HG03175 (cell line): ENCODE results near the gene CLSTN2.

Experiments
- ATAC-seq: cut with Tn5 transposase; IDR thresholded peaks from one replicate; pipeline ENCODE4 v1.9.1; 2021; ENCODE audit warnings: mild to moderate bottlenecking, moderate library complexity; ENCODE audit not compliant: unreplicated experiment

CLSTN2 gene

GRCh38 chr3:140441006-140441405, 506.0 kb downstream of the CLSTN2 start:
- no peak for ATAC-seq

DNA sequence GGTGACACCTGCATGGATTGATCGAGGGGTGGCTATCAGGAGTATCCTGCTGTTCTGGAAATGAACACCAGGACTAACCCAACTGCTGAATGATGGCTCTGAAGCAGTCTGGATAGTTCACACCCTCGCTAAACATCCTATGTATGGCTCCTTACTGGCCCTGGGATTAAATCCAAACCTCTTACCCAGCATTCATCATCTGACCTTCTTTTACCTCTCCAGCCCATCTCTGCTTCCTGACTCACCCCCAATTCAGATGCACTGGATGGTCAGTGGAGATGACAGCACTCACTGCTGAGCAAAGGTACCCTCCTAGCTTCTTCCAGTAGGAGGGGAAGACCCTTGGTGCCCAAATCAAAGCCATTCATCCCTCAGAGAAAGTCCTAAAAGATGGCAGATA, 507.6 kb downstream of the CLSTN2 start:
- no peak for ATAC-seq

- ATAC-seq = no peak
Measured at GRCh38 chr3:140443073-140443472, 508.1 kb downstream of the CLSTN2 start.

DNA sequence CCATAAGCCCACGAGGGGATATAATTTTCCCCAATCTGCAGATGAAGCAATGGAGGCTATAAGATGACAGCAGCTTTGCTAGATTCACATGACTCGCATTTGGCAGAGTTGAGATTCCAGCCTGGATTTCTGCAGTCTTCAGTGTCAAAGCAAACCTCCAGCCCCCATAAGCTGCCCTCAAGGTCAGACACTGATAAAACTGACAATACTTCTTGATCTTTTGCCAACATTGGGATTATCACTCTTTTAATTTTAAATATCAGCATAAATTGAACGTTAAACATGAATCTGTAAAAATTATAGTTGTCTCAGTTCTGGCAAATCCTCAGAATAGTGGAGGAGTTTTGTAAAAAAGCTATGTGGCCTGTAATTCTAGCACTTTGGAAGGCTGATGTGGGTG, 508.8 kb downstream of the CLSTN2 start:
- ATAC-seq = no peak

DNA sequence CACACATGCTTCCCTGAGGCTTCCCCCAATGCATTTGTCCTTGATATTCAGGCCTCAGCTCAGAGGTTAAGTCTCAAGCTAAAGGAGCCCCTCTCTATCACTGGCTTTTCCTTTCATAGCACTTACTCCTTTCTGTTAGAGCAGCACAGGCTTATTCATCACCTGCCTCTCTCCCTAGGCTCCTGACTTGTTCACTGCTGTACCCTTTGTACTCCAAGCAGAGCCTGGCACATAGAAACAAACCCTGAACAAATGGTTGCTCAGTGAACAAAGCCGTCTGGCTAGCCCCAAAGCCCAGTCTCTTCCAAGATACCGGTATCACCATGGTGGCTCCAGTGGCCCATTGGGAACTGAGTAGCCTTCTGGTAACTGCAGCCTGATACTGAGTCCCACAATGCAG, 511.7 kb downstream of the CLSTN2 start:
- no peak for ATAC-seq

- ATAC-seq = no peak
Measured at GRCh38 chr3:140447136-140447535, 512.2 kb downstream of the CLSTN2 start.

DNA sequence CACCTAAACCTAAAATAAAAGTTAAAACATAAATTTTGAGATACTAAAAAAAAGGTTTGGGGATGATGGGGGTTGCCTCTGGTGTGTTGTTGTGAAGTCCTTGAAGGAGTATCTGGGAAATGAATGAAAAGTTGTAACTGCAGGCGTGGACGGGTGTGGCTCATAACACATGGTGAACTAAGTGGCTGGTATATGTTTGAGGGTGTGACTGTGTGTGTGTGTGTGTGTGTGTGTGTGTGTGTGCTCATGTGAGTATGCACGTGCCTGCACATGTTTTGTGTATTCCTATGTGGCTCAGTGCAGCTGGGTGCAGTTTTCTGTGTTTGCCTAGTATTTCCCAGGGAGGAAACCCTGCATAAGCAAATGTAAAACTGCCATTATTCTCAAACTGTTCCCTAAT, 513.0 kb downstream of the CLSTN2 start:
- ATAC-seq = no peak

DNA sequence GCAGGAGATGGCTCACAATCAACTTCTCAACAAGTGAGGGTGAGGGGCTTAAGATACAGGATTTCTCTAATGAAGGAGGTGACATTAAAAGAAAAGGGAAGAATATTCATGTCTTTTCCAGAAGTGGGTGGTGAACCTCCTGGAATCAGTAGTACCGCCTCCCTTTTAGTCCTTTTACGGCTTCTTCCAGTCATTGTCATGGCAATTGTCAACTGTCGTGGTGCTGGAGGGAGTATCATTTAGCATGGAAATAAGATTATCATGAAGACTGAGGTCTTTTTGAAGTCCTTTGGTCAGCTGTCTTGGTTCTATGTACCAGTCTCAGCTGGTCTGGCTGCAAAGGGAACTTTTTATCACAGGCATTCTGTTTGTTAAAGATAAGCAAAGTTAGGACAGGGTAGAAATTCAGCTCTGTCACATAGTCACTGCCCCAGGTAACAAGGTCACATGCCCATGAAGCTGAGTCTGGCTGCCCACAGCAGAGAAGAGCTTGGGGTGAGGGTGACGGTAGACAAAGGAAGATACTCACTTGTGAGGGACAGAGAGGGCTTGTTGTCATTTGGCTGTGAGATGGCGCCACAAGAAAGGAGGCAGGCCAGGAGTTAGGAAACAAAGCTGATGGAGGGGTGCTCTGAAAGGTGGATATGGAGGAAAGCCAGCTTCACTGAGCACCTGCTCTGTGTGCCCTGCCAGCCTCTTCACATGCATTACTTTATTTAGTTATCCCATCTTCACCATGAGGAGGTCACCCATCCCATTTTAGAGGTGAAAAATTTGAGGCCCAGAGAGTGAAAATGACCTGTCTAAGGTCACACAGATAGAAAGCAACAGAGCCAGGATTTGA, 514.6 kb downstream of the CLSTN2 start:
- ATAC-seq = no peak

DNA sequence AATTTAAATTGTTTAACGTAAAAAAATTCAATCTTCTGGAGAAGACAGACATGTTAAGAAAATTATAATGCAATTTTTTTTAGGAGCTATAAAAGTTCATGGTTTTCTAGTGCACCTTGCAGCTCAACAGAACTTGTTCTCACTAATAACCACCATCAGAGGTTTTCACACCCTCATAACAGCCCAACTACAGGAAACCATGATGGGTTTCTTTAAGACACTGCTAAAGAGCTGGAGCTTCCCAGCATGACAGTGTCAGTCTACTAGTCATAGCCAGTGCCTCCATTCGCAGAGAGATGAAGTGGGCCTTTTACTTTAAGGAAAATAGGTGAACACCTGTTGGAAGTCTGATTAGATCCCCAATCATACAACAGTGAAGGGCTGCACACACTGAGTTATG, 518.8 kb downstream of the CLSTN2 start:
- no peak for ATAC-seq

- ATAC-seq = no peak
Measured at GRCh38 chr3:140455521-140456214, 520.7 kb downstream of the CLSTN2 start.

- ATAC-seq = no peak
Measured at GRCh38 chr3:140456974-140457373, 522.0 kb downstream of the CLSTN2 start.

DNA sequence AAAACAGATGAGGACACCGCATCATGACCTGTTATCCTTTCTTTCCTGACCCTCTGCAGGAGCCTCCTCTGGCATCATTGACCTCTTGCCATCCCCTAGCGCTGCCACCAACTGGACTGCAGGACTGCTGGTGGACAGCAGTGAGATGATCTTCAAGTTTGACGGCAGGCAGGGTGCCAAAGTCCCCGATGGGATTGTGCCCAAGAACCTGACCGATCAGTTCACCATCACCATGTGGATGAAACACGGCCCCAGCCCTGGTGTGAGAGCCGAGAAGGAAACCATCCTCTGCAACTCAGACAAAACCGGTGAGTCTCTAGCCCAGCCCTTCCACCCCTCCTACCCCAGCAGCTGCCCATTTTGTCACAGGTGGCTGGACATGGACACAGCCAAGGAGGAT, 524.5 kb downstream of the CLSTN2 start:
- ATAC-seq = no peak

- no peak for ATAC-seq
Measured at GRCh38 chr3:140461250-140461649, 526.3 kb downstream of the CLSTN2 start.

GRCh38 chr3:140463355-140463754, 528.4 kb downstream of the CLSTN2 start:
- ATAC-seq = no peak

- ATAC-seq = no peak
Measured at GRCh38 chr3:140465988-140466387, 531.0 kb downstream of the CLSTN2 start.

GRCh38 chr3:140466535-140466934, 531.5 kb downstream of the CLSTN2 start:
- no peak for ATAC-seq

DNA sequence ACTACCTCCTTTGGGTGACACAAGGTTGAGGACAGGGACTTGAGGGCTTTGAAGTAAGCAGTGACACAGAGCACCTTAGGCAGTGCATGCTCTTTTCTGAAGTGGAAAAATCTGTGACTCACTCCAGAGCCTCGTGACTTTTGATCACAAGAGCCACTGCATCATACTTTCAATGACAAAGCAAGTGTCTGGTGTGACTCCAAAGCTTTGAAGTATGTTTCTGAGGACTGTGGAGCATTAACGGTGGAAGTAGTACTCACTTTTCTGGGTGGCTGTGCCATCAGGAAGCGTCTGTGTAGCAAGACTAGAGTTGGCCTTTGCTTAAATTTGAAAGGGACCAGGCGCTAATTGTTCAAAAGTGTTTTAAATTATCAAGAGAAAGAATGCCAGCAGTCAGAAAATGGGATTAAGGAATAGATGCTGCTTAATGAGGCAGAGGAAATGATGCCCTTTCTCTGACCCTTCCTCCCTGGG, 532.2 kb downstream of the CLSTN2 start:
- no peak for ATAC-seq

- no peak for ATAC-seq
Measured at GRCh38 chr3:140467796-140468315, 532.9 kb downstream of the CLSTN2 start.

DNA sequence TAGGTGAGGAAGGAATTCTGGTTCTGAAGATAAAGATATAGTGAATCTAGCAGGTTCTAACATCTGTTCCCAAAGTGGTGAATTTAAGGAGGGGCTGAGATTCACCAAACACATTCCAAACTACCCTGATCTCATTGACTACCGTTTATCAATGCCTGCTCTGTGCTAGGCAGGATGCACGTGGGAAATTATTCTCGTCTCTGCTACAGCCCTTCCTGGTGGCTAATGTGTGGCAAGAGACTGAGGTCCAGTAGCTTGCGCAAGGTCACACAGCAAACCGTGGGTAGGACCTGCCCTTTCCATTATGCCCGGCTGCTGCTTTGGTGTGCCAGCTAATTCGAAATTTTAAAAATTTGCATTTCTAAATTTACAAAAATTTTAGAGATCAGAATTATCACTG, 533.4 kb downstream of the CLSTN2 start:
- no peak for ATAC-seq

DNA sequence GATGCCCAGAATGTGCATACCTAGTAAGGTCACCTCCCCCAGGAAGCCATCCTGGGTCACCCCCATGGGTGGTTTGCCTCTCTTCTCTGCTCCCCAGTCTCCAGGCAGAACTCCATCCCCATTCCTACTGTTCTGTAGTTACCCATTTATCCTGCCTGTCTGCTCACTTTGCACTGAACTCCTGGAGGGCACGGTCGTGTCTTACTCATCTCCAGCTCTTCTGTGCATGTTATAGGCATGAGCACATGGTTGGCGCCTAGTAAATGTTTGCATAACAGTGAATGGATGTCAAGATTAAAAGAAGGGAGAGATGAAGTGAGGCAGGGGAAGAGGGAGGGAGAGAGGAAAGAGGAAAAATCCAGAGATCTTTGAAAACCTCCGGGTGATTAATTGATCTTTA, 534.5 kb downstream of the CLSTN2 start:
- ATAC-seq = no peak

- no peak for ATAC-seq
Measured at GRCh38 chr3:140470211-140470610, 535.2 kb downstream of the CLSTN2 start.

GRCh38 chr3:140470962-140471361, 536.0 kb downstream of the CLSTN2 start:
- ATAC-seq = no peak
